Islet precursor cell (in vitro differentiated cells): ENCODE results near the gene TMEM250.
A peak's percentile ranks its signal among the peaks of the same experiment; 100 is the strongest.
"Not testable (repeated sequence)": the region's sequence is repeated elsewhere in the genome, so short reads cannot be mapped to it uniquely, and the experiment has no call there.

Experiments used
- DNase-seq: peaks from one replicate; pipeline ENCODE4 v3.0.0-alpha.2; 2018

The TMEM250 gene, protein sequence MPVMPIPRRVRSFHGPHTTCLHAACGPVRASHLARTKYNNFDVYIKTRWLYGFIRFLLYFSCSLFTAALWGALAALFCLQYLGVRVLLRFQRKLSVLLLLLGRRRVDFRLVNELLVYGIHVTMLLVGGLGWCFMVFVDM

DNA sequence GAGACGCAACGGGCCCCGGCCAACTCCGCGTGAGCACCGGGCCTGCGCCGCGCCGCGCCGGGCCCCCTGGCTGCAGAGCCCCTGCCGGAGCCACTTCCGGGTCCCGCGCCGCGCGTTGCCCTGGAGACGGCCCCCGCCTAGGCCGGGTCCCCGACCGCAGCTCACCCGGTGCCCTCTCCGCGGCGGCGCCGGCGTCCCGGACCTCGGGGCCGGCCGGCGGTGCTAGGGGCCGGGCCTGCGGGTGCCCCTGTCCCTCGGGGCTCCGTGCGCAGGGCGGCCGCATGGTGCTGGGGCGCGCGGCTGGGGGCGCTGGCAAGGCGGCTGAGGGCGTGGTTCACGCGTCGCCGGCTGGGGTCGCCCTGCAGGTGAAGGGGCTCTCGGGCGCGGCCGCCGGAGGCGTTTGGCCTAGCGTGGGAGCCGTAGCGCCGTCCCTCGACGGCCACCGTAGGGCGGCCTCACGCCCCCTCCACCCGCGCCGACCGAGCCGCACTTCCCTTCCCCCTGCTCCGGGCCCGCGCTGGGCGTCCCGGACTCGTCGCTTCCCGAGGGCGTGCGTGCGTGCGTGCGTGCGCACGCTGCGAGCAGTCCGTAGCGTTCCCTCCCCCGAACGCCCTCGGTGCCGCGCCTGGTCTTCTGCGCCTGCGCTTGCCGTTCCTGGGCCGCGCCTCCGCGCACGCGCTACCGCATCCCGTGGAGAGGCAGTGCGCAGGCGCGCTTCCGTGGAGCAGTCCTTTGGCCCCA, at the start of gene TMEM250:
TSS of gene TMEM250 (minus strand) at position 556 of the 741 bp plus-strand sequence. CDS start 1,975 bp downstream, outside the sequence.
- peak; percentile 97 for DNase-seq

DNA sequence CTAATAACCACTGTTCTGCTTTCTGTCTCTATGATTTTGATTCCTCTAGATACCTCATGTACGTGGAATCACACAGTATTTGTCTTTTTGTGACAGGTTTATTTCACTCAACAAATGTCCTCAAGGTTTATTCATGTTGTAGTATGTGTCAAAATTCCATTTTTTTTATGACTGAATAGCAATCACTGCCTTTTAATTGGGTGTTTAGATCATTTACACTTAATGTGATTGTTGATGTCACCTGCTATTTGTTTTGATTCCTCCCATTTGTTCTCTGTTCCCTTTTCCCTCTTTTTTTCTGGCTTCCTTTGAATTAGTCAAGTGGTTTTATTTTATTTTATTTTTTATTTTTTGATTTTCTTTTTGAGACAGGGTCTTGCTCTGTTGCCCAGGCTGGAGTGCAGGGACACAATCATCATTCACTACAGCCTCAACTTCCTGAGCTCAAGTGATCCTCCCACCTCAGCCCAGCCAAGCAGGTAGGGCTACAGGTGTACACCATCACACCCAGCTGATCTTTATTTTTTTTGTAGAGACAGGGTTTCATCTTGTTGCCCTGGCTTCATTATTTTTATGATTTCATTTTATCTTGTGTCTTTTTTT, 44.7 kb upstream of the TMEM250 start:
- DNase-seq = no peak

GRCh38 chr9:136160995-136161610, 42.4 kb upstream of the TMEM250 start:
- no peak for DNase-seq

DNA sequence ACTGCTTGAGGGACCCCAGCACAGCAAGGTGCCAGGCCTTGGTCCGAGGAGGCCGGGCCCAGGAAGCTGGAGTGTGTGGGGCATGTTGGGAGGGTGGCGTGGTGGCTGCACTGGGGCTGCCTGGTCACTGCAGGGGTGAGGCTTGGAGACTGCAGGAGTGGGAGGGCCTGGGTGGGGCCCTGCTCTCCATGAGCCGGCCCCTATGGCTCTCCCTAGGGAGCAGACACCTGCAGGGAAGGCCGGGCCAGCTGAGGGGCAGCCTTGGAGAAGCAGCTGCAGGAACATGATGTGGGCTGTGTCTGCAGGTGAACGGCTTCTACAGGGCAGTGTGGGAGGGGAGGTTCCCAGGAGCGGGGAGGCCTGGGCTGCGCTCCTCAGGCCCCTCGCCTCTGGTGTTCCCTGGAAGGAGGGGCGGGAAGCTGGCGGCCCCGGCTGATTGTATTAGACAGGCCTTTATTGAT, 41.7 kb upstream of the TMEM250 start:
- DNase-seq = no peak

DNA sequence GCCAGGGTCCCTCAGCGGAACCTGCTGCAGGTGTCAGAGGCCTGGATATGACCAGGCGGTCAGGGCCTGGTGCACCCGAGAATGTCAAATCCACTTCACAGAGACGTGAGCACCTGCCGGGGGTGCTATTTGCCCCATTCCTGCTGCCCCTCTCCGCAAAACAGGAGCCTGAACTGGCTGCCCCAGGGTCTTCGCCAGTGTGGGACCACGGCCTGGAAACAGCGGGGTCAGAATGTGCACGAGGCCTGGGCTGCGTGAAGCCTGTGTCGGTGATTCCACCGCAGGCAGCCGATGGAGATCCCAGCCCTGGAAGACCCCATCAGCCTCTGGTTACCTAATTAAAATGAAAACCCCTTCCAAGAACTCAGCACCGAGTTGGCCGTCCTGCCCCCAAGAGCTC, 41.2 kb upstream of the TMEM250 start:
- DNase-seq = no peak

GRCh38 chr9:136157477-136158265, 39.0 kb upstream of the TMEM250 start:
- no peak for DNase-seq

- no peak for DNase-seq
These were observed 37.8 kb upstream of the TMEM250 start for GRCh38 chr9:136156209-136157120.

DNA sequence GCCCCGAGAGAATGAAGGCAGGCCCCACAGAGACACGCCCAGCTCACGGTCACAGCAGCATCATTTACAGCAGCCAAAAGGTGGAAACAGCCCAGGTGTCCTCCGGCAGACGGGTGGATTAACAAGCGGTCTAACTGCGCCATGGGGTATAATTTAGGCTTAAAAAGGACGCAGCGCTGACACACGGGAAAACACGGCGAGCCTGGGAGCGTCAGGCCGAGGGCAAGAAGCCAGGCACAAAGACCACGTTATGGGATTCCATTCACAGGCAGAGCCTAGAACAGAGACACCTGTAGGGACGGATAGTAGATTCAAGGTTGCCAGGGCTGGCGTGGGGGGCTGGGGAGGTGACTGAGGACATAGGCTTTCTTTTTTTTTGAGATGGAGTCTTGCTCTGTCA, 36.9 kb upstream of the TMEM250 start:
- DNase-seq = no peak

GRCh38 chr9:136154943-136155342, 36.3 kb upstream of the TMEM250 start:
- no peak for DNase-seq

- no peak for DNase-seq
These were observed 34.8 kb upstream of the TMEM250 start for GRCh38 chr9:136153381-136154065.

- no peak for DNase-seq
These were observed 34.3 kb upstream of the TMEM250 start for GRCh38 chr9:136152931-136153330.

DNA sequence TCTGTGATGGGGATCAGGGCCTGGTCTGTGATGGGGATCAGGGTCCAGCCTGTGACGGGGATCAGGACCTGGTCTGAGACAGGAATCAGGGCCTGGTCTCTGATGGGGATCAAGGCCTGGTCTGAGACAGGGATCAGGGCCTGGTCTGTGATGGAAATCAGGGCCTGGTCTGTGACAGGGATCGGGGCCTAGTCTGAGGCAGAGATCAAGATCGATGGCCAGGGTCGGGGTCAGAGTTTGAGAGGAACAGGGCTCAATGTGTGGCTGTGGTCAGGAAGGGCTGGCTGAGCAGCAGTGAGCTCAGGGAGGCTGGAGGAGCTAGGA, 33.8 kb upstream of the TMEM250 start:
- no peak for DNase-seq

- no peak for DNase-seq
These were observed 33.3 kb upstream of the TMEM250 start for GRCh38 chr9:136151848-136152542.

DNA sequence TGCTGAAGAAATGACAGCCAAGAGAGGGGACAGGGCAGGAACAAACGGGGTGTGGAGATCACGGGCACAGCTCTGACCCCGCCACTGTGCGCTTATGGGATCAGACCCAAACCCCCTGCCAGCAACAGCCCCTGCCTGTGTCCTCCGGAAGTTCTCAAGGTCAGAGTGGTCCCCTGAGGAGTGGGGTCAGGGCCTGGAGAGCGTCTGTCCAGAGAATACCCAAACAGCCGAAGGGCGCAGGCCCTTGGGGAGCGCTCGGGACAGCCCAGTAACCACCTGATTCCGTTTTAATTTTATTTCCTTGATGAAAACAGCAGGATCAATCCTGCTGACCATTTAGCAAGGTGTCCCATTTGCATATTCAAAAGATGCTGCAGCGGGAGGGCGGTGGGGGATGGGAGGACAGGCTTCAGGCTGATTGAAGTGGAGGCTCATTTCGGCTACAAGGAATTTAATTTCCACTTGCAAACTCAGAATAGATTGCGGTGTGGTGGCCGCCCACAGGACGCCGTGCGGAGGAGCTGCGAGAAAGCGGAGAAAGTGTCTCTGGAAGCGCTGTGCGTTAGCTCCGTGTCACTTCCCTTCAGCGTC, 32.6 kb upstream of the TMEM250 start:
- no peak for DNase-seq

DNA sequence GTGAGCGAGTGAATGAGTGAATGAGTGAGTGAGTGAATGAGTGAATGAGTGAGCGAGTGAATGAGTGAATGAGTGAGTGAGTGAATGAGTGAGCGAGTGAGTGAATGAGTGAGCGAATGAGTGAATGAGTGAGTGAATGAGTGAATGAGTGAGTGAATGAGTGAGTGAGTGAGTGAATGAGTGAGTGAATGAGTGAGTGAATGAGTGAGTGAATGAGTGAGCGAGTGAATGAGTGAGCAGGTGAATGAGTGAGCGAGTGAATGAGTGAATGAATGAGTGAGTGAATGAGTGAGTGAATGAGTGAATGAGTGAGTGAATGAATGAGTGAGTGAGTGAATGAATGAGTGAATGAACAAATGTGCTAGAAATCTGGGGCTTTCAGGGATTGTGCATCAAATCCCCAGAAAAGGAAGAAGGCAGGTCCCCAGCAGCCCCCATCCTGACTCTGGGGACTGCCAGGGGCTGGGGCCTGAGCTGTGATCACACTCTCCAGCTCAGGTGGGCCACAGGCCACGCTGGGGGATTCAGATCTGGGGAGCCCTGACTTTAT, 32.1 kb upstream of the TMEM250 start:
- DNase-seq = not testable (repeated sequence)

GRCh38 chr9:136149853-136150252, 31.2 kb upstream of the TMEM250 start:
- no peak for DNase-seq

DNA sequence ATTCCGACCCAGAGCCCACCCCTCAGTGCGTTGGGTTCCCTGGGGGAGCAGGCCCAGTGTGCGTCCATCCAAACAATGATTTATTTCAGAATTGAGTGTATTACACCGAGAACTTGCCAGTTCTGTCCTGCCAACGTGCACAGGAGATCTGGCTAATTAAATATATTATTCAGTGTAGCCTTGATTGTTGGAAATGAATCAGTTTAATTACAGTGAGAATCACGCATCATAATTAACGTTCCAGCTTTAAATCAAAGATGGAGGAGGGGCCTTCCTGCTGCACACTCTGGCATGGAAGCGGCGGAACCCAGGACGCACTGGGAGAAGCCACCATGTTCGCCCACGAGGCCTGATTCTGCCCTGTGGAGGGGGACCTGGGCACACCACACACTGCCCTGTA, 30.7 kb upstream of the TMEM250 start:
- no peak for DNase-seq

- DNase-seq = no peak
These were observed 30.1 kb upstream of the TMEM250 start for GRCh38 chr9:136148766-136149165.

- DNase-seq = no peak
These were observed 29.4 kb upstream of the TMEM250 start for GRCh38 chr9:136147890-136148714.
